Left lung (tissue), 10 donors: ENCODE results near the gene SPTBN1. TPM values are rescaled to one million over a fixed set of nuclear protein-coding genes. Genes with fewer than 3 reads are reported as not detected.

Experiments used
- ATAC-seq: fragments of 200-7000 bp; cut with Tn5 transposase; one replicate; pipeline ENCODE4 v1.9.1; 2020; ENCODE audit warnings: moderate library complexity
- DNase-seq, 4 donors: peaks; one replicate each; pipeline ENCODE4 v3.0.0-alpha.2; 2013 to 2020
- H3K27ac ChIP-seq, 2 donors: fragments of 200-600 bp; sonication (generic) in 1 of 2; one replicate each; pipeline versions ENCODE4 v1.5.0 to v1.8.0; 2020 to 2021
- H3K27me3 ChIP-seq, 2 donors: fragments of 200-600 bp; sonication (generic) in 1 of 2; one replicate each; pipeline versions ENCODE4 v1.5.0 to v1.8.0; 2020 to 2021
- H3K36me3 ChIP-seq, 2 donors: fragments of 200-600 bp; sonication (generic) in 1 of 2; one replicate each; pipeline versions ENCODE4 v1.5.0 to v1.8.0; 2020 to 2021
- H3K4me1 ChIP-seq, 2 donors: fragments of 200-600 bp; one replicate each; pipeline ENCODE4 v1.8.0; 2021
- H3K4me3 ChIP-seq, 2 donors: fragments of 200-600 bp; sonication (generic) in 1 of 2; one replicate each; pipeline versions ENCODE4 v1.5.0 to v1.8.0; 2020 to 2021; ENCODE audit warnings: mild to moderate bottlenecking in 1 of 2
- H3K9me3 ChIP-seq, 2 donors: fragments of 200-600 bp; sonication (generic) in 1 of 2; one replicate each; pipeline versions ENCODE4 v1.5.0 to v1.8.0; 2020 to 2021
- CTCF ChIP-seq, 2 donors: fragments of 200-600 bp; sonication (generic) in 1 of 2; IDR thresholded peaks; one replicate each; pipeline versions ENCODE4 v1.5.0 to v1.8.0; 2021; ENCODE audit warnings: antibody characterized with exemption in 2 of 2
- intact Hi-C, 2 donors: fragments of 100-400 bp; cut with DNase I; formaldehyde crosslinking; loops; one replicate each; pipeline versions ENCODE4 v1.11.2 to v1.14.2; 2022
- polyA plus RNA-seq, 6 donors: library from polyadenylated mRNA; unstranded; fragments of 120-200 nt; gene quantifications; one replicate each; pipeline ENCODE4 v1.2.1, GENCODE V29; 2013; ENCODE audit not compliant: insufficient read length in 6 of 6
- total RNA-seq, 2 donors: library from RNA; stranded (reverse); fragmentation: NEBNext Ultra II Directional; extraction: Animal tissue kit (Norgen Biotek cat#: 25700); gene quantifications; one replicate each; pipeline ENCODE4 v1.2.1, GENCODE V29; 2021
- donor health status: DM: no; HTN: yes; CAD: no.
- donor health status: DM: no; HTN: no; CAD: no.

The SPTBN1 gene
- total and polyA plus RNA-seq, 8 donors, result 441 to 578 (median 543) TPM

- intact Hi-C loops, result no loop called here
- H3K4me1 ChIP-seq, result peaks cover 71 to 100% of the 10 kb centered on the region in 2 donors
- no peaks in the 10 kb centered on the region for H3K36me3 ChIP-seq
- H3K4me3 ChIP-seq, result no peak overlapping the region
- no peak for TF ChIP-seq CTCF (IDR thresholded peaks at IDR 0.05)
- H3K27ac ChIP-seq, result peak overlapping the region; percentile 75 to 83
- H3K9me3 ChIP-seq, result no peaks in the 10 kb centered on the region
- DNase-seq (peak in 1 of 4 donors; percentile 50), ATAC-seq (peak; percentile 10)
- H3K27me3 ChIP-seq, result no peaks in the 10 kb centered on the region
These were observed 118.2 kb downstream of the SPTBN1 start for GRCh38 chr2:54574107-54574859.

- Histone ChIP-seq H3K27me3 (no peaks in the 10 kb centered on the region), H3K9me3 (no peaks in the 10 kb centered on the region), H3K36me3 (no peaks in the 10 kb centered on the region), H3K4me1 (peaks cover 73 to 100% of the 10 kb centered on the region in 2 donors), H3K4me3 (no peak overlapping the region), H3K27ac (peak overlapping the region; percentile 75 to 83)
- ATAC-seq (no peak), DNase-seq (no peak)
- TF ChIP-seq CTCF (IDR thresholded peaks at IDR 0.05), result no peak
- intact Hi-C loops, result no loop called here
These were observed 118.7 kb downstream of the SPTBN1 start for GRCh38 chr2:54574860-54575247.

GRCh38 chr2:54575379-54575888 lies 119.3 kb downstream of the SPTBN1 start:
- Histone ChIP-seq H3K4me3 (no peak overlapping the region), H3K9me3 (no peaks in the 10 kb centered on the region), H3K27me3 (no peaks in the 10 kb centered on the region), H3K36me3 (no peaks in the 10 kb centered on the region), H3K4me1 (peaks cover 72 to 100% of the 10 kb centered on the region in 2 donors), H3K27ac (peak overlapping the region in 1 of 2 donors; percentile 83)
- ATAC-seq (no peak), DNase-seq (no peak)
- TF ChIP-seq CTCF (IDR thresholded peaks at IDR 0.05), result no peak
- intact Hi-C loops, result no loop called here

GRCh38 chr2:54577035-54577434 lies 120.9 kb downstream of the SPTBN1 start:
- no peak for ATAC-seq
- peak in 1 of 4 donors; percentile 64 for DNase-seq
- H3K9me3 ChIP-seq, result no peaks in the 10 kb centered on the region
- H3K36me3 ChIP-seq, result no peaks in the 10 kb centered on the region
- intact Hi-C loops, result no loop called here
- H3K27ac ChIP-seq, result peak overlapping the region in 1 of 2 donors; percentile 38
- peaks cover 59 to 100% of the 10 kb centered on the region in 2 donors for H3K4me1 ChIP-seq
- no peak overlapping the region for H3K4me3 ChIP-seq
- H3K27me3 ChIP-seq, result no peaks in the 10 kb centered on the region
- no peak for TF ChIP-seq CTCF (IDR thresholded peaks at IDR 0.05)

- no peaks in the 10 kb centered on the region for H3K27me3 ChIP-seq
- ATAC-seq (no peak), DNase-seq (peak in 1 of 4 donors; percentile 67)
- H3K9me3 ChIP-seq, result no peaks in the 10 kb centered on the region
- no peak for TF ChIP-seq CTCF (IDR thresholded peaks at IDR 0.05)
- H3K36me3 ChIP-seq, result no peaks in the 10 kb centered on the region
- H3K4me3 ChIP-seq, result no peak overlapping the region
- H3K4me1 ChIP-seq, result peaks cover 48 to 99% of the 10 kb centered on the region in 2 donors
- intact Hi-C loops, result no loop called here
- H3K27ac ChIP-seq, result peak overlapping the region in 1 of 2 donors; percentile 38
These were observed 122.0 kb downstream of the SPTBN1 start for GRCh38 chr2:54577944-54578647.
